OCI-LY3 (cell line): ENCODE results near the gene SNCAIP.

Source experiments
- EZH2phosphoT487 ChIP-seq: fragments of 200-600 bp; shearing (Covaris generic); IDR thresholded peaks from 2 replicates; pipeline ENCODE4 v1.6.1; 2018; ENCODE audit warnings: antibody characterized with exemption, mixed run types, low read depth
- TF ChIP-seq, protein P1 (sequence below): fragments of 200-600, 300-600 bp; sonication (generic); IDR thresholded peaks from 2 replicates; pipeline ENCODE4 v1.5.1; 2014; ENCODE audit warnings: antibody characterized with exemption, low read length, low read depth

DNA sequence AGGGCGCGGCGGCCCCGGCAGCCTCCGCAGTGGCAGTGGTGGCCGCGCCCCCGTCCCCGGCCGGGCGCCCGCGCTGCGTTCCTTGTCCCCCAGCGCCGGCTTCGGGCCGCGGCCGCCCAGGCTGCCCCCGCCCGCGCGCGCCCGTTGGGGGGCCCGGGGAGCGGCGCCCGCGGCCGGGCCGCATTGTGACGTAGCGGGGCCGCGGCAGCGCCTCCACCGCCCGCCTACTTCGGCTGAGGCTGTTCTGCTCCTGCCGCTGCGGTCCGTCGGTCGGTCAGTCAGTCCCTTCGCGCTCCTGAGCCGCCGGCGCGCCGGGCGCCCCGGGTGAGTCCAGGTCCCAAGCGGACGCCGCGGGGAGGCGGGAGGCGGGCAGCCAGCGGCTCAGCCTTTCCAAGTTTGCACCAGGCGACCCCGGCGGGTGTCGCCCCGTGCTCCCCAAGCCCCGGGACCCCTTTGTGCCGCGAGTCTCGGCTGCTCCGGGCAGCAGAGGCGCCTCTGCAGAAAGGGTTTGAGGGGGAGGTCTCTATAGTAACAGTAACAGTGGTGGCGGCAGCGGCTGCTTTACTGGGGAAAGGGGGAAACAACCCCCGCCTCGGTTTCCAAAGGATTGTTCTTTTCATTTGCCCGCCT is at the start of gene SNCAIP:
- TF ChIP-seq, protein P1, sequence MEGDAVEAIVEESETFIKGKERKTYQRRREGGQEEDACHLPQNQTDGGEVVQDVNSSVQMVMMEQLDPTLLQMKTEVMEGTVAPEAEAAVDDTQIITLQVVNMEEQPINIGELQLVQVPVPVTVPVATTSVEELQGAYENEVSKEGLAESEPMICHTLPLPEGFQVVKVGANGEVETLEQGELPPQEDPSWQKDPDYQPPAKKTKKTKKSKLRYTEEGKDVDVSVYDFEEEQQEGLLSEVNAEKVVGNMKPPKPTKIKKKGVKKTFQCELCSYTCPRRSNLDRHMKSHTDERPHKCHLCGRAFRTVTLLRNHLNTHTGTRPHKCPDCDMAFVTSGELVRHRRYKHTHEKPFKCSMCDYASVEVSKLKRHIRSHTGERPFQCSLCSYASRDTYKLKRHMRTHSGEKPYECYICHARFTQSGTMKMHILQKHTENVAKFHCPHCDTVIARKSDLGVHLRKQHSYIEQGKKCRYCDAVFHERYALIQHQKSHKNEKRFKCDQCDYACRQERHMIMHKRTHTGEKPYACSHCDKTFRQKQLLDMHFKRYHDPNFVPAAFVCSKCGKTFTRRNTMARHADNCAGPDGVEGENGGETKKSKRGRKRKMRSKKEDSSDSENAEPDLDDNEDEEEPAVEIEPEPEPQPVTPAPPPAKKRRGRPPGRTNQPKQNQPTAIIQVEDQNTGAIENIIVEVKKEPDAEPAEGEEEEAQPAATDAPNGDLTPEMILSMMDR, result no peak
- no peak for TF ChIP-seq EZH2phosphoT487
